Measurements from ENCODE around the gene TNFRSF19.

Gene TNFRSF19

DNA sequence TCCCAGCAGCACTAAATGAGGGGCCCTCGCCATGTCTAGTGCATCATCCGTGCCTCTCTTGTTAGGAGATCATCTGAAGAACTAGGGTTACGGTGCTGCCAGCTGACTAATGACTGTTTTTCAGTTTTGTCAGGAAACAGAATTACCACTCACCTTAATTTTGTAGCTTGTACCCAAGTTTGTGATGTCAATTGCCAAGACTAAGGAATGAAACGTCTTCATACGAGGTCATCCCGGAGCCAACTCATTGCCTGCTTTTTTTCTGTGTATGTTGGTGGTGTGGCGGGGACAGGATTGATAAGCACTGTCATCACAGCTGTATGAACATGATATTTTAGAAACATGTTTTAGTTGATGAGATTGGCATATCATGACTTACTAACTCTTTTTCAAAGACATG is 100.6 kb downstream of the TNFRSF19 start:
- no peak for DNase-seq (ENCODE audit: low read depth)

GRCh38 chr13:23671377-23671776 is 101.2 kb downstream of the TNFRSF19 start:
- H3K4me3 ChIP-seq (ENCODE audit: low read depth, low read length): no peak overlapping the region
- TF ChIP-seq, protein P1, sequence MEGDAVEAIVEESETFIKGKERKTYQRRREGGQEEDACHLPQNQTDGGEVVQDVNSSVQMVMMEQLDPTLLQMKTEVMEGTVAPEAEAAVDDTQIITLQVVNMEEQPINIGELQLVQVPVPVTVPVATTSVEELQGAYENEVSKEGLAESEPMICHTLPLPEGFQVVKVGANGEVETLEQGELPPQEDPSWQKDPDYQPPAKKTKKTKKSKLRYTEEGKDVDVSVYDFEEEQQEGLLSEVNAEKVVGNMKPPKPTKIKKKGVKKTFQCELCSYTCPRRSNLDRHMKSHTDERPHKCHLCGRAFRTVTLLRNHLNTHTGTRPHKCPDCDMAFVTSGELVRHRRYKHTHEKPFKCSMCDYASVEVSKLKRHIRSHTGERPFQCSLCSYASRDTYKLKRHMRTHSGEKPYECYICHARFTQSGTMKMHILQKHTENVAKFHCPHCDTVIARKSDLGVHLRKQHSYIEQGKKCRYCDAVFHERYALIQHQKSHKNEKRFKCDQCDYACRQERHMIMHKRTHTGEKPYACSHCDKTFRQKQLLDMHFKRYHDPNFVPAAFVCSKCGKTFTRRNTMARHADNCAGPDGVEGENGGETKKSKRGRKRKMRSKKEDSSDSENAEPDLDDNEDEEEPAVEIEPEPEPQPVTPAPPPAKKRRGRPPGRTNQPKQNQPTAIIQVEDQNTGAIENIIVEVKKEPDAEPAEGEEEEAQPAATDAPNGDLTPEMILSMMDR (IDR thresholded peaks at IDR 0.05; ENCODE audit: low read depth, low read length): no peak
- no peak for TF ChIP-seq MYC (IDR thresholded peaks at IDR 0.05; ENCODE audit: low read depth, low read length)
- no peak for TF ChIP-seq MAX (IDR thresholded peaks at IDR 0.05; ENCODE audit: low read depth, low read length)
- TF ChIP-seq POLR2A (IDR thresholded peaks at IDR 0.05; ENCODE audit: extremely low read depth, insufficient read length): no peak
- DNase-seq (ENCODE audit: low read depth): no peak

More for the DNA sequence above, 100.6 kb downstream of the TNFRSF19 start:
- no peak overlapping the region for H3K4me3 ChIP-seq (ENCODE audit: low read depth, low read length)
- TF ChIP-seq MAX (IDR thresholded peaks at IDR 0.05; ENCODE audit: low read depth, low read length) (no peak), POLR2A (IDR thresholded peaks at IDR 0.05; ENCODE audit: extremely low read depth, insufficient read length) (no peak), MYC (IDR thresholded peaks at IDR 0.05; ENCODE audit: low read depth, low read length) (no peak)
- TF ChIP-seq, protein P1 (IDR thresholded peaks at IDR 0.05; ENCODE audit: low read depth, low read length): no peak

GRCh38 chr13:23671897-23672296 is 101.7 kb downstream of the TNFRSF19 start:
- H3K4me3 ChIP-seq (ENCODE audit: low read depth, low read length): no peak overlapping the region
- TF ChIP-seq, protein P1 (IDR thresholded peaks at IDR 0.05; ENCODE audit: low read depth, low read length): no peak
- TF ChIP-seq MYC (IDR thresholded peaks at IDR 0.05; ENCODE audit: low read depth, low read length) (no peak), MAX (IDR thresholded peaks at IDR 0.05; ENCODE audit: low read depth, low read length) (no peak), POLR2A (IDR thresholded peaks at IDR 0.05; ENCODE audit: extremely low read depth, insufficient read length) (no peak)
- no peak for DNase-seq (ENCODE audit: low read depth)

- DNase-seq (ENCODE audit: low read depth): no peak
- TF ChIP-seq MAX (IDR thresholded peaks at IDR 0.05; ENCODE audit: low read depth, low read length): no peak
- TF ChIP-seq, protein P1 (IDR thresholded peaks at IDR 0.05; ENCODE audit: low read depth, low read length): no peak
Observed at GRCh38 chr13:23672616-23673015, 102.4 kb downstream of the TNFRSF19 start.

GRCh38 chr13:23673354-23673753 is 103.1 kb downstream of the TNFRSF19 start:
- no peak overlapping the region for H3K4me3 ChIP-seq (ENCODE audit: low read depth, low read length)
- TF ChIP-seq MAX (IDR thresholded peaks at IDR 0.05; ENCODE audit: low read depth, low read length) (no peak), MYC (IDR thresholded peaks at IDR 0.05; ENCODE audit: low read depth, low read length) (no peak), POLR2A (IDR thresholded peaks at IDR 0.05; ENCODE audit: extremely low read depth, insufficient read length) (no peak)
- TF ChIP-seq, protein P1 (IDR thresholded peaks at IDR 0.05; ENCODE audit: low read depth, low read length): no peak
- no peak for DNase-seq (ENCODE audit: low read depth)

More at GRCh38 chr13:23672616-23673015, 102.4 kb downstream of the TNFRSF19 start:
- H3K4me3 ChIP-seq (ENCODE audit: low read depth, low read length): no peak overlapping the region
